Measurements from ENCODE around the gene RPGRIP1. TPM values are rescaled to one million over a fixed set of nuclear protein-coding genes. Genes with fewer than 3 reads are reported as not detected.

The RPGRIP1 gene
- total and polyA plus RNA-seq, 9 of the 15 experiments (the other 6 are each of a cell fraction or from before 2014, with no cell fraction given) = 0.47 to 0.95 (median 0.65) TPM; not detected in 1

DNA sequence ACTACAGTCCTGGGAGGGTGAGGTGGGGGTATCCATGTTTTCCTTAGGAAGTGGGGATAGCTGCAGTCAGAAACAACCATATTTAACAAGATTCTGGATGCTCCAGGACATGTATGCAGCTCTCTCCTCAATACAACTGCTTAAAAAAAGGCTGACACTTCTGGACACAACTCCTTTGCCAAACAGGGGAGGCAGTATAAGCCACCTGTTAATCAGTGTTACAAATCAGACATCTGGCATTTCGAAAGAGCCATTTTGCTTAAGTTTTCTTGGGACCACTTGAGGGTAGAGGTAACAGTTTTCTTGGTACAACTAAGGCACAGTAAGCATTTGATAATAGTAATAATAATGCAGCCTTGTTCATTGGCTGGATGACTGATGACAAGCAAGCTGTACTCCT lies 47.1 kb downstream of the RPGRIP1 start (continued):
- TF ChIP-seq CEBPB (tag; IDR thresholded peaks at IDR 0.05) = peak; percentile 27; the same call in 1 of the 2 replicates
- no peak for TF ChIP-seq ZEB2 (IDR thresholded peaks at IDR 0.05)
- TF ChIP-seq, protein P1, sequence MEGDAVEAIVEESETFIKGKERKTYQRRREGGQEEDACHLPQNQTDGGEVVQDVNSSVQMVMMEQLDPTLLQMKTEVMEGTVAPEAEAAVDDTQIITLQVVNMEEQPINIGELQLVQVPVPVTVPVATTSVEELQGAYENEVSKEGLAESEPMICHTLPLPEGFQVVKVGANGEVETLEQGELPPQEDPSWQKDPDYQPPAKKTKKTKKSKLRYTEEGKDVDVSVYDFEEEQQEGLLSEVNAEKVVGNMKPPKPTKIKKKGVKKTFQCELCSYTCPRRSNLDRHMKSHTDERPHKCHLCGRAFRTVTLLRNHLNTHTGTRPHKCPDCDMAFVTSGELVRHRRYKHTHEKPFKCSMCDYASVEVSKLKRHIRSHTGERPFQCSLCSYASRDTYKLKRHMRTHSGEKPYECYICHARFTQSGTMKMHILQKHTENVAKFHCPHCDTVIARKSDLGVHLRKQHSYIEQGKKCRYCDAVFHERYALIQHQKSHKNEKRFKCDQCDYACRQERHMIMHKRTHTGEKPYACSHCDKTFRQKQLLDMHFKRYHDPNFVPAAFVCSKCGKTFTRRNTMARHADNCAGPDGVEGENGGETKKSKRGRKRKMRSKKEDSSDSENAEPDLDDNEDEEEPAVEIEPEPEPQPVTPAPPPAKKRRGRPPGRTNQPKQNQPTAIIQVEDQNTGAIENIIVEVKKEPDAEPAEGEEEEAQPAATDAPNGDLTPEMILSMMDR (IDR thresholded peaks at IDR 0.05 in 2 of 3, conservative IDR thresholded peaks at IDR 0.05 in 1 of 3; ENCODE audit: insufficient read depth in 2 of 3, low read depth in 1 of 3, low read length in 3 of 3) = peak in 1 of 3 experiments; percentile 16; a peak in 1 of 6 replicates

Other genes starting within 250 kb of the RPGRIP1 start
Only the 7 nearest of the 15 such genes appear.
- 3.7 and 6.4 TPM in 2 replicates for gene ZNF219, start 181.4 kb upstream of the RPGRIP1 start, total RNA-seq (2014; rRNA removed)
- 2.2 and 2.6 TPM in 2 replicates for gene ZNF219, start 181.4 kb upstream of the RPGRIP1 start, total RNA-seq (2014; rRNA removed; fragmentation: Illumina TruSeq; extraction: Trizol)
- gene ZNF219, start 181.4 kb upstream of the RPGRIP1 start, total RNA-seq (2015; rRNA removed; fragmentation: Illumina TruSeq; extraction: Trizol) = 4.1 and 4.3 TPM in 2 replicates
- gene ZNF219, start 181.4 kb upstream of the RPGRIP1 start, total RNA-seq (2021) = 9.3 and 10.6 TPM in 2 replicates
- 1.9 and 2.8 TPM in 2 replicates for gene ZNF219, start 181.4 kb upstream of the RPGRIP1 start, polyA plus RNA-seq (2011; rRNA removed)
- gene ZNF219, start 181.4 kb upstream of the RPGRIP1 start, polyA plus RNA-seq (2014; fragmentation: Illumina TruSeq; extraction: Trizol) = 2.6 and 3.1 TPM in 2 replicates
- under 1 TPM; 0.29 to 0.53 TPM for gene ZNF219, start 181.4 kb upstream of the RPGRIP1 start, polyA plus RNA-seq (2014; fragmentation: Nextera tagmentation; extraction: Ambion mirVana)
- gene ZNF219, start 181.4 kb upstream of the RPGRIP1 start, polyA plus RNA-seq (2014; rRNA removed) = 7.7 and 7.8 TPM in 2 replicates
- gene TMEM253, start 179.0 kb upstream of the RPGRIP1 start, total RNA-seq (2014; rRNA removed) = 0.24 and 0.27 TPM in 2 replicates
- 0.11 and 0.13 TPM in 2 replicates for gene TMEM253, start 179.0 kb upstream of the RPGRIP1 start, total RNA-seq (2014; rRNA removed; fragmentation: Illumina TruSeq; extraction: Trizol)
- gene TMEM253, start 179.0 kb upstream of the RPGRIP1 start, total RNA-seq (2015; rRNA removed; fragmentation: Illumina TruSeq; extraction: Trizol) = not detected in 2 replicates
- gene TMEM253, start 179.0 kb upstream of the RPGRIP1 start, total RNA-seq (2021) = 0.18 and 0.20 TPM in 2 replicates
- 0.07 TPM in 1 of 2 replicates, not detected in the other for gene TMEM253, start 179.0 kb upstream of the RPGRIP1 start, polyA plus RNA-seq (2011; rRNA removed)
- 0.21 and 0.45 TPM in 2 replicates for gene TMEM253, start 179.0 kb upstream of the RPGRIP1 start, polyA plus RNA-seq (2014; fragmentation: Illumina TruSeq; extraction: Trizol)
- under 1 TPM; 0.25 to 0.61 TPM for gene TMEM253, start 179.0 kb upstream of the RPGRIP1 start, polyA plus RNA-seq (2014; fragmentation: Nextera tagmentation; extraction: Ambion mirVana)
- gene TMEM253, start 179.0 kb upstream of the RPGRIP1 start, polyA plus RNA-seq (2014; rRNA removed) = 0.23 TPM in 1 of 2 replicates, not detected in the other
- not detected in 2 replicates for gene OR5AU1, start 124.0 kb upstream of the RPGRIP1 start, total RNA-seq (2014; rRNA removed)
- not detected in 2 replicates for gene OR5AU1, start 124.0 kb upstream of the RPGRIP1 start, total RNA-seq (2014; rRNA removed; fragmentation: Illumina TruSeq; extraction: Trizol)
- not detected in 2 replicates for gene OR5AU1, start 124.0 kb upstream of the RPGRIP1 start, total RNA-seq (2015; rRNA removed; fragmentation: Illumina TruSeq; extraction: Trizol)
- gene OR5AU1, start 124.0 kb upstream of the RPGRIP1 start, total RNA-seq (2021) = not detected in 2 replicates
- not detected in 2 replicates for gene OR5AU1, start 124.0 kb upstream of the RPGRIP1 start, polyA plus RNA-seq (2011; rRNA removed)
- gene OR5AU1, start 124.0 kb upstream of the RPGRIP1 start, polyA plus RNA-seq (2014; fragmentation: Illumina TruSeq; extraction: Trizol) = not detected in 2 replicates
- not detected for gene OR5AU1, start 124.0 kb upstream of the RPGRIP1 start, polyA plus RNA-seq (2014; fragmentation: Nextera tagmentation; extraction: Ambion mirVana)
- gene OR5AU1, start 124.0 kb upstream of the RPGRIP1 start, polyA plus RNA-seq (2014; rRNA removed) = not detected in 2 replicates
- 957 and 1,143 TPM in 2 replicates for gene HNRNPC, start 10.6 kb upstream of the RPGRIP1 start, total RNA-seq (2014; rRNA removed)
- gene HNRNPC, start 10.6 kb upstream of the RPGRIP1 start, total RNA-seq (2014; rRNA removed; fragmentation: Illumina TruSeq; extraction: Trizol) = 1,233 and 1,451 TPM in 2 replicates
- 1,173 and 1,191 TPM in 2 replicates for gene HNRNPC, start 10.6 kb upstream of the RPGRIP1 start, total RNA-seq (2015; rRNA removed; fragmentation: Illumina TruSeq; extraction: Trizol)
- 795 and 814 TPM in 2 replicates for gene HNRNPC, start 10.6 kb upstream of the RPGRIP1 start, total RNA-seq (2021)
- 1,168 and 1,525 TPM in 2 replicates for gene HNRNPC, start 10.6 kb upstream of the RPGRIP1 start, polyA plus RNA-seq (2011; rRNA removed)
- gene HNRNPC, start 10.6 kb upstream of the RPGRIP1 start, polyA plus RNA-seq (2014; fragmentation: Illumina TruSeq; extraction: Trizol) = 1,403 and 1,557 TPM in 2 replicates
- 1,000 to 10,000 TPM in 1 of 2 experiments, 100 to 1,000 TPM in 1; 679 to 1,238 TPM for gene HNRNPC, start 10.6 kb upstream of the RPGRIP1 start, polyA plus RNA-seq (2014; fragmentation: Nextera tagmentation; extraction: Ambion mirVana)
- gene HNRNPC, start 10.6 kb upstream of the RPGRIP1 start, polyA plus RNA-seq (2014; rRNA removed) = 1,109 and 1,156 TPM in 2 replicates
- gene SUPT16H, start 103.9 kb downstream of the RPGRIP1 start, total RNA-seq (2014; rRNA removed) = 75.4 and 81.4 TPM in 2 replicates
- 121 and 138 TPM in 2 replicates for gene SUPT16H, start 103.9 kb downstream of the RPGRIP1 start, total RNA-seq (2014; rRNA removed; fragmentation: Illumina TruSeq; extraction: Trizol)
- gene SUPT16H, start 103.9 kb downstream of the RPGRIP1 start, total RNA-seq (2015; rRNA removed; fragmentation: Illumina TruSeq; extraction: Trizol) = 117 and 122 TPM in 2 replicates
- 82.9 and 92.9 TPM in 2 replicates for gene SUPT16H, start 103.9 kb downstream of the RPGRIP1 start, total RNA-seq (2021)
- gene SUPT16H, start 103.9 kb downstream of the RPGRIP1 start, polyA plus RNA-seq (2011; rRNA removed) = 84.1 and 107 TPM in 2 replicates
- gene SUPT16H, start 103.9 kb downstream of the RPGRIP1 start, polyA plus RNA-seq (2014; fragmentation: Illumina TruSeq; extraction: Trizol) = 134 and 152 TPM in 2 replicates
- gene SUPT16H, start 103.9 kb downstream of the RPGRIP1 start, polyA plus RNA-seq (2014; fragmentation: Nextera tagmentation; extraction: Ambion mirVana) = 100 to 1,000 TPM in 1 of 2 experiments, 10 to 100 TPM in 1; 75.6 to 105 TPM
- 87.5 and 90.5 TPM in 2 replicates for gene SUPT16H, start 103.9 kb downstream of the RPGRIP1 start, polyA plus RNA-seq (2014; rRNA removed)
- gene CHD8, start 176.0 kb downstream of the RPGRIP1 start, total RNA-seq (2014; rRNA removed) = 34.0 and 37.3 TPM in 2 replicates
- 32.8 TPM in 2 replicates for gene CHD8, start 176.0 kb downstream of the RPGRIP1 start, total RNA-seq (2014; rRNA removed; fragmentation: Illumina TruSeq; extraction: Trizol)
- 33.1 and 33.6 TPM in 2 replicates for gene CHD8, start 176.0 kb downstream of the RPGRIP1 start, total RNA-seq (2015; rRNA removed; fragmentation: Illumina TruSeq; extraction: Trizol)
- gene CHD8, start 176.0 kb downstream of the RPGRIP1 start, total RNA-seq (2021) = 43.5 and 51.2 TPM in 2 replicates
- 11.1 and 15.3 TPM in 2 replicates for gene CHD8, start 176.0 kb downstream of the RPGRIP1 start, polyA plus RNA-seq (2011; rRNA removed)
- gene CHD8, start 176.0 kb downstream of the RPGRIP1 start, polyA plus RNA-seq (2014; fragmentation: Illumina TruSeq; extraction: Trizol) = 34.5 and 36.9 TPM in 2 replicates
- gene CHD8, start 176.0 kb downstream of the RPGRIP1 start, polyA plus RNA-seq (2014; fragmentation: Nextera tagmentation; extraction: Ambion mirVana) = 10 to 100 TPM; 11.8 to 16.8 TPM
- 18.1 and 18.8 TPM in 2 replicates for gene CHD8, start 176.0 kb downstream of the RPGRIP1 start, polyA plus RNA-seq (2014; rRNA removed)
- 5.5 and 8.3 TPM in 2 replicates for gene RAB2B, start 196.9 kb downstream of the RPGRIP1 start, total RNA-seq (2014; rRNA removed)
- gene RAB2B, start 196.9 kb downstream of the RPGRIP1 start, total RNA-seq (2014; rRNA removed; fragmentation: Illumina TruSeq; extraction: Trizol) = 12.3 and 13.3 TPM in 2 replicates
- gene RAB2B, start 196.9 kb downstream of the RPGRIP1 start, total RNA-seq (2015; rRNA removed; fragmentation: Illumina TruSeq; extraction: Trizol) = 9.1 and 9.5 TPM in 2 replicates
- gene RAB2B, start 196.9 kb downstream of the RPGRIP1 start, total RNA-seq (2021) = 9.8 and 10.5 TPM in 2 replicates
- gene RAB2B, start 196.9 kb downstream of the RPGRIP1 start, polyA plus RNA-seq (2011; rRNA removed) = 18.7 and 19.8 TPM in 2 replicates
- 10.3 and 11.1 TPM in 2 replicates for gene RAB2B, start 196.9 kb downstream of the RPGRIP1 start, polyA plus RNA-seq (2014; fragmentation: Illumina TruSeq; extraction: Trizol)
- gene RAB2B, start 196.9 kb downstream of the RPGRIP1 start, polyA plus RNA-seq (2014; fragmentation: Nextera tagmentation; extraction: Ambion mirVana) = 10 to 100 TPM in 1 of 2 experiments, 1 to 10 TPM in 1; 4.6 to 10.2 TPM
- 8.8 and 11.0 TPM in 2 replicates for gene RAB2B, start 196.9 kb downstream of the RPGRIP1 start, polyA plus RNA-seq (2014; rRNA removed)